LHCN-M2 (cell line): ENCODE data around the gene MPRIP. TPM values are rescaled to one million over a fixed set of nuclear protein-coding genes. Genes with fewer than 3 reads are reported as not detected.
"Not testable (repeated sequence)": the region's sequence is repeated elsewhere in the genome, so short reads cannot be mapped to it uniquely, and the experiment has no call there.

Source experiments
- DNase-seq: peaks from one replicate; pipeline ENCODE4 v3.0.0-alpha.2; 2012; ENCODE audit warnings: low read depth
- total RNA-seq: library from RNA; depleted of rRNA; stranded (reverse); fragments of >200 nt; gene quantifications from 2 replicates; pipeline ENCODE4 v1.2.3, GENCODE V29; 2014

MPRIP gene
- total RNA-seq, 1 experiment from 2014 or later, result 198 TPM

DNA sequence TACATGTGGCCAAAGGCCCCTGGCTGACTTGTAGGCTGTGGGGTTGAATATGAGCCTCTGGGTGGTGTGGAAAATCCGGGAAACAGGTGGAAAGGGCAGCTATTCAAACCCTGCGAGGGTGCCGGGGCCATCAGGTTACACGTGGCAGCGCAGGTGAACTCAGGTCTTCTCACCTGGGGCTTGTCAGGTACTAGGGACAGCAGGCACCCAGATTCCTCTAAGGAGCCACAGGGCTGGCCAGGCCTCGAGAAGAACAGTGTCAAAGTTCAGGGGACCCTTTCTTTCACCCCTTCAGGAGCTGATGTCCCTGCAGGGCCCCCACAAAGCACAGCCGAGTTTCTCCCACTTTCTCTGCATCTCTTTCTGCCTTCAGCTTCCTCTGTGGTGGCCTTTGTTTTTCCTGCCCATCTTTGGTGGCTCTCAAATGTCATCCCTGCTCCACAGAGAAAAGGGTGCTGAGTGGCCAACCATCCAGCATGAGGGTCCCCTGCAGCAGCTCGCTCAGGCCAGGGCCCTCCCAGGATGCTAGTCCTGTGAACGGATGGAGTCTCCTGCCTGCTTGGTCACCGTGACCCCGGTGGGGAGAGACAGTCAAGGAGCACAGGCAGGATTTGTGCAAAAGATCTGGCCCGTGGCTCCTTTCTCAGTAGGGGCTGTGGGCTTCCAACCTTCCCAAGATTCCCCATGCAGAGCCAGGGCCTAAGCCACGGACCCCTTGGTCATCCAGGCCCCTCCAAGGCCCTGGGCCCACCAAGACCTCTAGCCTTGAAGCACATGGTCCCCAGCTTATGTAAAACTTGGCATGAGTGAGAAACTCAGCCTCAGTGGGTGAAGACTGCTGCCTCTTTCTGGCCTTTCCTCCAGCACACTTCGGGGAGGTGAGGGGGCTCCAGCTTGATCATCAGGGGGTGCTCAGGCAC is 28.2 kb upstream of the MPRIP start:
- DNase-seq, result not testable (repeated sequence)

DNA sequence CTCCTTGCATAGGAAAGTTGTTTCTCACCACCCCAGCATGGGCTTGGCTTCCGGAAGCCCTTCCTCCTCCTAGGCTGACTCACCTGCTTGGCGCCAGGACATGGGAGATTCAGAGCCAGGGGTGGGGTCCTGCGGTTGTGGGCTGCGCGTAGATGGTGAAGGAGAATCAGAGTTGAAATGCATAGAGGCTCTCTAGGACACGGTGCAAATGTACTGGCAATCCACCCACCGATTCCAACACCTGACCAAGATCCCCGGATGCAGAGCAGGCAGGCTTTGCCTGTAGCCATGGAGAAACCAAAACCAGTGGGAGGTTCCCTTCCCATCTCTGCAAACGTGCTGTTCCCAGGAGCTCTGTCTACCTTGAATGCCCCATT is 27.5 kb upstream of the MPRIP start:
- peak; percentile 44 for DNase-seq

GRCh38 chr17:17015230-17015629 is 27.0 kb upstream of the MPRIP start:
- no peak for DNase-seq

DNA sequence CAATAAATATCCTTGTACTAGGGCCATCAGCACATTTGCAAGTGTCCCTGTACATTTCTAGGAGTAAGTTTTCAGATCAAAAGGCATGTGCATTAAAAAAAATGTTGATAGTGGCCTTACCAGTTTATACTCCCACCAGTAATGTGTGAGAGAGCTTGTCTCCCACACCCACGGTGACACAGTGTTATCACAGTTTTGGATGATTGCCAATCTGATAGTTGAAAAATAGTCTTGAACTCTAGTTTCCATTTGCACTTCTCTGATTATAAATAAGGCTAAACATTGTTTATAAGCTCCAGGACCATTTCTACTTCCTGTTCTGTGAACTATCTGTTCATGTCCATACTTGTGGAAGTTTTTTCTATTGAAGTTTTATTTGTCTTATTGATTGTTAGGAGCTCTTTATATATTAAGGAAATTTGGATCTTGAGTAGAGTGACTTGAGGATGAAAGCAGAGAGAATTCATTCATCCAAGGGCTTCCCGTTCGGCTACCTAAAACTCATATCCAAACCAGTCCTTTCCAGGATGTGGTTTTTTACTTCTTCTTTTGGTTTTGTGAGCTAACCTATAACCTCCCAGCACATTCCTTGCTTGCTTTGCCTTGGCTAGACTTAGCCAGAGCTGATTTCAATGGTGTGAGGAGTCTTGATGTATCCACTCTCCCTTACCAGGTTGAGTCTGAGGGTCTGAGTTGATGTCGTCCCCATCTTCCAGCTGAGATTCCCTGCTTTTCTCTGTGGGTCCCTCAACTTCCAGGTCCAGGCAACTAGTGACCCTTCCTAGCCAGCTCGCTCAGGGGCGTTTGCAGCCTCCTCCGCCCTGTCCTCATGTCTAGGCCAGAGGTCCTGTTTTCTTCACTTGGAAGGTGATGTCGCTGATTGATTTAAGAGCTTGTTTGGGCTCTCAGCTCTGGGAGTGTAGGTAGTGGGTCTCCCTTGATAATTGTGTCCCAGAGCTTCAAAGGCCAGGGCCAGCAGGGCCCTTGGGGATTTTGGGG is 25.8 kb upstream of the MPRIP start:
- DNase-seq, result not testable (repeated sequence)

DNA sequence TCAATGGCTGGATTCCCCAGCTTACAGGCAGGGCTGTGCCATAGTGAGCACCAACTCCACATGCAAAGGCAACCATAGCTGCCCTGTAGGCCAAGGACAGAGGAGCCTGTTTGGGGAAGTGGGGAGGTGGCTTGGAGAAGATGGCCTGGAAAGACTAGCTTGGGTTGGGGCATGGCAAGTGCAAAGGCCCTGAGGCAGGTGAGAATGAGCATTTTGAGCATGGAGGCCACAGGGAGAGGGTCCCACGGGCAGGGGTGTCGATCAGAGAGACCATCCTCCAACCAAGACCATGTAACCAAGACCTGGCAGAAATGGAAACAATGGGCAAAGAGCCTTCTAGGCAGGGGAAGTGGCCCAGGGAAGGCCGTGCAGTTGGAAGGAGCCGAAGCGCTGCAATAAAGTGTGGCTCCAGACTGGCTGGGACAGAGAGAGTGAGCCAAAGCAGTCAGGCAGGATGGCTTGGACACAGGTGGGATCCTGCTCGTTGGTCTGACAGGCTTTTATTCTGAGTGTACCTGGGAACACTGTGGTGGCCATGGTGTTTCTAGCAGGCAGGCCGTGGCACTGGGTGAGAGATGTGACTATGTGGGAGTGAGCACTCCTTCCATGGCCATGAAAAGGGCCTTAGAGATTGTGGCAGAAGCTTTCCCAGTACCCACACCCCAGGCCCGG is 24.8 kb upstream of the MPRIP start:
- DNase-seq, result no peak

DNA sequence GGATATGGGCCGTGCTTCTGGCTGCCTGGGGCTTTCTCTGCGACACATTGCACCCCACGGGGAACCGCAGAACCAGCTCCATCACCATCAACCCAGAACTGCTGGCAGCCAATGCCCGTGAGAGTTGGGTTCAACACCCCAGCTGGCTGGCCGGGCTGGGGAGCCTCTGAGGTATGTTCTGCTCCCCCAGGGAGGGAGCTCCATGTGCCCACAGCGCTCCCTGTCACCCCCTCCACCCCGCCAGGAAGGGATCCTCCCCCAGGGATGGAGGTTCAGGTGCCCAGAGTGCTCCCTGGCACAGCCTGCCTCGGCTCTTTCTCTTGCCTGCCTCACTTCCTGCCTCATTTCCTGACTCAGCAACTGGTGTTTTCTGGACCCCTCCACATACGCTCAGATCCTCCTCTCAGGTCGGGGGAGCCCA is 24.2 kb upstream of the MPRIP start:
- no peak for DNase-seq

GRCh38 chr17:17018612-17019429 is 23.4 kb upstream of the MPRIP start:
- no peak for DNase-seq

DNA sequence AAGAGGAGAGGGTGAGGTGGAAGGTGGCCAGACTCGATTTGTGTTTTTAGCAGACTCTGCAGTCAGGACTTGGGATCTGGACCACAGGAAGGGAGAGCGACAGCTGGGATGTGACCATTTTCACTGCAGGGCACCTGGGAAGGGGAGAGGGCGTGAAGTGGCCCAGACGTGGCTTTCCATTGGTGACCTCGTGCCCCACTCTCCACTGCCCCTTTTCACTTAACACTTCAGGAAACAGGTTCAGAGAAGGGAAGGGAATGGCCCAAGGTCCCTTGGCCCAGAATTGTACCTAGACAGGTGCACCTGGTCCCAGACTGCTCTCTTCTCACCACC is 22.9 kb upstream of the MPRIP start:
- DNase-seq, result no peak

DNA sequence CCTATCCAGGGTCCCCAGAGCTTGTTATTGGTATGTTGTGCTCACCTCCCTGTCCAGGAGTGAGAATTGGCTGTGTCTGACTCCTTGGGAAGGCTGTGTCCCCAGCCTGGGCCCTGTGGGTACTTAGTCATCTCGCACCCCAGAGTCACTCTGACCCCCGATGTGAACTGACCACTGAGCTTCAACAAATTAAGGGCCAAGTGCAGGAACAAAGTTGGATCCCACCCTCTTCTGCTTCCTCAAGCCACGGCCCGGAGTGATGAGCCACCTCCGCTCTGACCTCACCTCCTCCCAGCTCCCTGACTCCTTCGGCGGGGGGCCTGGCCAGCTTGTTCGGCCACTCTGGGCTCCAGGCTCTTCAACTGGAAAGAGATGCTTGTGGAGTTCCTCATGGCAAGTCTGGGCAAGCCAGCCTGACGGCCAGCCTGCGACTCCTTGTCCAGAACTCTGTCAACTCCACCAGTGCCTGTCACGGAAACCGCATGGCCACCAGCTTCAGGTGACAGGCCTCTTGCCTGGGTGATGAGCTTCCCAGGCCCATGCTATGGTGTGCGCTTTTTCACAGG is 22.3 kb upstream of the MPRIP start:
- no peak for DNase-seq

GRCh38 chr17:17020821-17021193 is 21.4 kb upstream of the MPRIP start:
- no peak for DNase-seq

- peak; percentile 35 for DNase-seq
These were observed 20.9 kb upstream of the MPRIP start for GRCh38 chr17:17021194-17021863.

- no peak for DNase-seq
These were observed 20.2 kb upstream of the MPRIP start for GRCh38 chr17:17022011-17022410.

DNA sequence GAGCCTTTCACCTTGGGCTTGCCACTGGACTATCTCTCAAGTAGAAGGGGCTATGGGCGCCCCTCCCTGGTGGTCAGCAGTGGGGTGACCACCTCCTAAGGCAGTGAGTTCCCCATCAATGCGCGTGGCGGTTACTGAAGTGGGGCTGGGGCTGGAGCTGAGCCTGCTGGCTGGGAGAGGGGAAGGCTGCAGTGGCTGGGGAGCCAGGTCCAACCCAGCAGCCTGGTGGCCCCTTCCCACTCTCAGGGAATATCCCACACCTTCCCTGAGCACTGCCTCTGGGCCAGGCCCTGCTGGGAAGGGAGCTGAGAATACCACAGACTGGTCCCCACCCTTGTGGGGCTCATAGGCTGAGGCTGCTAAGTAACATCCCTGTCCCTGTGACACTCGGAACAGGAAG is 19.8 kb upstream of the MPRIP start:
- DNase-seq, result no peak

GRCh38 chr17:17024778-17025300 is 17.4 kb upstream of the MPRIP start:
- DNase-seq, result no peak

DNA sequence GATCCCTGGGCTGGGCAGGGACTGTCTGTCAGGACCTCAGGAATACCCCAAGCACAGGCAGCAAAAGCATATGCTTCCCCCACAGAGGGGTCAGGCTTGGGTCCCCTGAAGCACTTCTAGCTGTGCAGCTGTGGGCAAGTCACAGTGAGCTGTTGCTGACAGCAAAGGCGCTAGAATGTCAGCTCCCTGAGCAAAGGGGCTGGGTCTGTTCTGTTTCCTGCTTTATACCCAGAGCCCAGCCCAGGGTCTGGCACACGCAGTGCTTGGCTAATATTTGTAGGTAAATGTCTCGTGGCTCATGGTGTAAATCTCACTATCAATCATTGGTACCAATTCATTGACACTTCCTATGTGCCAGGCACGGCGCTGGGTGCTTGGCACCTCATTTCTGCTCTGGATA is 16.6 kb upstream of the MPRIP start:
- no peak for DNase-seq

- no peak for DNase-seq
These were observed 16.1 kb upstream of the MPRIP start for GRCh38 chr17:17026163-17026562.

DNA sequence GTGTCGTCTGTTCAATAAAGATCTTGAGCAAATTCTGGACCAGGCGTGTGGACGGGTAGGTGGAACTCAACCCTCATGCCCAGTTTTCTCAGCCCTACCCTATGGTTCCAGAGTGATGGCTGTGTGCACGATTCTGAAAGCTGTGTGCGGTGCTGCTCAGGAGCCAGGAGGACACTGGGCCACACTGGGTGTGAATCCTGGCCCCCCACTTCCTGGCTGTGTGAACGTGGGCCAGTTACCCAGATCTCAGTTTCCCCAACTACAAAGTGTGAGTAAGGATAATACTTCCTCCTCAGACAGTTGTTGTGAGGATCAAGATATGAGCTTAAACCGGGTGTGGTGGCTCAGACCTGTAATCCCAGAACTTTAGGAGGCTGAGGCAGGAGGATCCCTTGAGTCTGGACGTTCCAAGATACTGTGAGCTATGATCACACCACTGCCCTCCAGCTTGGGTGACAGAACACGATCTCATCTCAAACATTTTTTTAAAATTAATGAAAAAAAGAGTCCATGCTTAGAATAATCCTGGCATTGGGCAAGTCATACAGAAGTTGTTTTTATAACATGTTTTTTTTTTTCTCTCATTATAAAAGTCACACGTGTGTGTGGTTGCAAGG is 14.7 kb upstream of the MPRIP start:
- DNase-seq, result no peak

DNA sequence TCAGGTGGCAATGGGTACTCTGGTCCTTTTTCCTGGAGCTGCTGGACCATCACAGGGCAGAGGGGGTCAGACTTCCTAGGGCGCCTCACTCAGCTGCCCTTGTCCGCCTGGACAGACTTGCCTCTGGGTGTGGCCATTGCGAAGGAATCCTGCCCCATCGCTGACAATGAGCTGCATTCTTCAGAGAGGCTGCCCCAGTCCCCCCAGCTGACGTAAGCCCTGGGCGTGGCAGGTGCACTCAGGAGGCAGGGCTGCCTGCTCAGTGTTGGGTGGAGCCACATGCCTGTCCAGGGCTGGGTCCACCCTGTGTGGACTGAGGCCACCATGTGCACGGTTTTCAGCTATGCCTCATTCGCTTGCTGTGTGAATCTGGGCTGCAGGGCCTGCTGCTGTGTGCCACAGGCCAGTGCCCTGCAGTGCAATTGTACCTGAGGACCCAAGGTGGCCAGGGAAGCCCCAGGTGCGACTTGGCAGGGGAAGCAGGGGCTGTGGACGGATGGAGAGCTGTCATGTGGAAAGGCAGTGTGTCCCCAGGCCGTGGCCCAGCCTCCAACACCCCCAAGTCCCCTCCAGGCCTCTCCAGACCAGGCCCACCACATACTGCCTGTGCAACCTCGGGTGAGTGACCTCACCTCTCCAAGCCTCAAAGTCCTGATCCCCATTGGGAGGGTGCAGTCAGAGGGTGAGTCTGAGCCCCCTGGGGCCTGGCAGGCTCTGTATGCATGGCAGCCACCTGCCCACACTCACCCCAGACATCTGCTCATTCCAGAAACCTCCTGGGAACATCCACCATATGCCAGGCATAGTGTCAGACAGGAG is 14.0 kb upstream of the MPRIP start:
- DNase-seq, result peak; percentile 94
